Osteoblast (primary cell): ENCODE measurements around the gene ARHGAP8. TPM values are rescaled to one million over a fixed set of nuclear protein-coding genes. Genes with fewer than 3 reads are reported as not detected.
"Not testable (repeated sequence)": the region's sequence is repeated elsewhere in the genome, so short reads cannot be mapped to it uniquely, and the experiment has no call there.

Source experiments
- DNase-seq: peaks from one replicate; pipeline ENCODE4 v3.0.0; 2011; ENCODE audit warnings: low spot score, mixed read lengths; ENCODE audit not compliant: insufficient read length; ENCODE audit errors: missing footprints
- H2AFZ ChIP-seq: 2 replicates; pipeline ENCODE4 v1.6.0; 2011; ENCODE audit warnings: mild to moderate bottlenecking, low read length
- H3K27ac ChIP-seq: 2 replicates; pipeline ENCODE4 v1.5.1; 2011; ENCODE audit warnings: mild to moderate bottlenecking, low read depth, low read length, moderate library complexity
- H3K27me3 ChIP-seq: 2 replicates; pipeline ENCODE4 v1.6.0; 2012; ENCODE audit warnings: mild to moderate bottlenecking, control low read depth, inconsistent platforms, low read length, moderate library complexity; ENCODE audit not compliant: insufficient read depth
- H3K36me3 ChIP-seq: 2 replicates; pipeline ENCODE4 v1.5.1; 2011; ENCODE audit warnings: mild to moderate bottlenecking, low read length, control low read depth, moderate library complexity; ENCODE audit not compliant: insufficient read depth
- H3K4me1 ChIP-seq: 2 replicates; pipeline ENCODE4 v1.5.1; 2011; ENCODE audit warnings: mild to moderate bottlenecking, low read length, control low read depth, moderate library complexity; ENCODE audit not compliant: insufficient read depth
- H3K4me2 ChIP-seq: 2 replicates; pipeline ENCODE4 v1.6.0; 2011; ENCODE audit warnings: mild to moderate bottlenecking, low read length; ENCODE audit not compliant: insufficient read depth
- H3K4me3 ChIP-seq: fragments of 200-600 bp; sonication (generic); 3 replicates; pipeline ENCODE4 v1.5.1; 2012; ENCODE audit warnings: mild to moderate bottlenecking, low read length, inconsistent platforms; ENCODE audit not compliant: insufficient read depth
- H3K79me2 ChIP-seq: 2 replicates; pipeline ENCODE4 v1.6.0; 2012; ENCODE audit warnings: mild to moderate bottlenecking, low read length, control low read depth, inconsistent platforms; ENCODE audit not compliant: insufficient read depth
- H3K9me3 ChIP-seq: 2 replicates; pipeline ENCODE4 v1.5.1; 2011; ENCODE audit warnings: low read depth, low read length, control low read depth
- H4K20me1 ChIP-seq: 2 replicates; pipeline ENCODE4 v1.6.0; 2012; ENCODE audit warnings: mild to moderate bottlenecking, low read length, control low read depth; ENCODE audit not compliant: insufficient read depth
- total RNA-seq: library from RNA; depleted of rRNA; stranded (reverse); fragments of >200 nt; gene quantifications from 2 replicates; pipeline ENCODE4 v1.2.3, GENCODE V29; 2012
- TF ChIP-seq, protein P1 (sequence below): IDR thresholded peaks from 2 replicates; pipeline ENCODE4 v1.5.1; 2011; ENCODE audit warnings: mild to moderate bottlenecking, low read depth, low read length, moderate library complexity; ENCODE audit errors: extremely low read depth

The ARHGAP8 gene
- total RNA-seq, 1 donor = 0.36 TPM

DNA sequence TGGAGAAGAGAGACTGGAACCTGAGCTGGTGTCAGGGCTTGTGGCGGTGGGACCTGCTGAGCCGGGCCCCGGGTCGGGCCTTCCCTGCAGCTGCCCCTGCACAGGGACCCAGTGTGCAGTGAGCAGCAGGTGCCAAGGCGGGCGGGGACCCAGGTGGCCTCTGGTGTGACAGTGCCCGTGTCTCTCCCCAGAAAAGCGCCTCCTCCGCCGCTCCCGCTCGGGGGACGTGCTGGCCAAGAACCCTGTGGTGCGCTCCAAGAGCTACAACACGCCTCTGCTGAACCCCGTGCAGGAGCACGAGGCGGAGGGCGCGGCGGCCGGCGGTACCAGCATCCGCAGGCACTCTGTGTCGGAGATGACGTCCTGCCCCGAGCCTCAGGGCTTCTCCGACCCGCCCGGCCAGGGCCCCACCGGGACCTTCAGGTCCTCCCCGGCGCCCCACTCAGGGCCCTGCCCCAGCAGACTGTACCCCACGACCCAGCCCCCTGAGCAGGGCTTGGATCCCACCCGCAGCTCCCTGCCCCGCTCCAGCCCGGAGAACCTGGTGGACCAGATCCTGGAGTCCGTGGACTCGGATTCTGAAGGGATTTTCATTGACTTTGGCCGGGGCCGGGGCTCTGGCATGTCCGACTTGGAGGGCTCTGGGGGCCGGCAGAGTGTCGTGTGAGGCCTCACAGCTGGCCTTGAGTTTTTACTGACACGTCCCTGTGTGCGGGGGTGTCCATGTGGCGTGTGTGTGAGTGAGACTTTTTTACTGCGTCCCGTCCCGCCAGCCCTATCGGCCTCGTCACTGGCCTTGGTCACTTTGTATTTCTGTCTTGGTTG, 15.6 kb upstream of the ARHGAP8 start:
- TF ChIP-seq, protein P1, sequence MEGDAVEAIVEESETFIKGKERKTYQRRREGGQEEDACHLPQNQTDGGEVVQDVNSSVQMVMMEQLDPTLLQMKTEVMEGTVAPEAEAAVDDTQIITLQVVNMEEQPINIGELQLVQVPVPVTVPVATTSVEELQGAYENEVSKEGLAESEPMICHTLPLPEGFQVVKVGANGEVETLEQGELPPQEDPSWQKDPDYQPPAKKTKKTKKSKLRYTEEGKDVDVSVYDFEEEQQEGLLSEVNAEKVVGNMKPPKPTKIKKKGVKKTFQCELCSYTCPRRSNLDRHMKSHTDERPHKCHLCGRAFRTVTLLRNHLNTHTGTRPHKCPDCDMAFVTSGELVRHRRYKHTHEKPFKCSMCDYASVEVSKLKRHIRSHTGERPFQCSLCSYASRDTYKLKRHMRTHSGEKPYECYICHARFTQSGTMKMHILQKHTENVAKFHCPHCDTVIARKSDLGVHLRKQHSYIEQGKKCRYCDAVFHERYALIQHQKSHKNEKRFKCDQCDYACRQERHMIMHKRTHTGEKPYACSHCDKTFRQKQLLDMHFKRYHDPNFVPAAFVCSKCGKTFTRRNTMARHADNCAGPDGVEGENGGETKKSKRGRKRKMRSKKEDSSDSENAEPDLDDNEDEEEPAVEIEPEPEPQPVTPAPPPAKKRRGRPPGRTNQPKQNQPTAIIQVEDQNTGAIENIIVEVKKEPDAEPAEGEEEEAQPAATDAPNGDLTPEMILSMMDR = no peak
- H3K4me1 ChIP-seq = peaks cover 2% of the 10 kb centered on the region
- no peak overlapping the region for H3K27ac ChIP-seq
- no peaks in the 10 kb centered on the region for H3K36me3 ChIP-seq
- H4K20me1 ChIP-seq = peaks cover 4% of the 10 kb centered on the region
- no peak overlapping the region for H3K4me2 ChIP-seq
- DNase-seq = peak; percentile 67
- H3K27me3 ChIP-seq = peaks cover 4% of the 10 kb centered on the region
- H3K79me2 ChIP-seq = no peaks in the 10 kb centered on the region
- H2AFZ ChIP-seq = no peak overlapping the region
- H3K4me3 ChIP-seq = no peak overlapping the region
- H3K9me3 ChIP-seq = no peaks in the 10 kb centered on the region

DNA sequence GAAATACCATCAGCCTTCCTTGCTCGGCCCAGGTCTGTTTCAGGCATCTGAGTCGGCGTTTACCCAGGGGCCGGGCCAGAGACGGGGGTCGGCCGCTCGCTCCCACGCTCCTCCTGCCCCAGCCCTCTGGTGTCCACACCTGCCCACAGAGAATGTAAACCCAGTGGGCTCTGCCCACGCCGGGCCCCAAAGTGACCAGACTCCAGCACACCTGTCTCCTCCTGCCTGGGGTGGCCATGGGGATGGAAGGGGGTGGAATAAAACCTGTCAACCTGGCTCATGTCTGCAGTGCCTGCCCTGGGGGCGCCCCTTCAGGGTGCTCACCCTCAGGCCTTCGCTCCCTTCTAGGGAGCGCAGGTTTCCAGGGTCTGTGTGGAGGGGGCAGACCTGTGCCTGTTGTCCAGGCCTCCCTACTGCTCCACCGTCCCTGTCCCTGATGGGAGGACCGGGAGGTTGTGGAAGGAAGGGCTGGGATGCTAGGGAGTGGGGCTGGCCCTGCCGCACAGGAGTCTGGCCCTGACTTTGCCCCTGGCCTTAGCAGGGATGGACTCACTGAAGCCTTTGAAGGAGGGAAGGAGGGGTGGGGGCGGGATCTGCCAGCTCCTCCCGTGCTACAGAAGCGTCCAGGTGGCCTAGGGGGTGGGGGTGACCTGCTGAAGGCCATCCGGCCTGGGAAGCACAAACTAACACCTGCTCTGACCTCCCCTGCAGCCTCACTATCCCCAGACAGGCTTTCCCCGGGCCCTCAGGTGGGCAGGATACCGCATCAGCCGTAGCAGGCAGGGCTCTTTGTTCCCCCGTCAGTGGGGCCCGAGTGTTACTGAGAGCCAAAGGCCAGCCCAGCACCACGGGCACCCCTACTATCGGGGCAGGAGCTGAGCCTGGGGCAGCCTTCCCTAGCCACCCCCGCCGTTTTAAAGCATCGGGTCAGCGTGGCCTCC, 14.7 kb upstream of the ARHGAP8 start:
- Histone ChIP-seq H3K9me3 (no peaks in the 10 kb centered on the region), H4K20me1 (peaks cover 4% of the 10 kb centered on the region), H3K27ac (no peak overlapping the region), H3K36me3 (no peaks in the 10 kb centered on the region), H3K4me2 (no peak overlapping the region), H2AFZ (no peak overlapping the region), H3K79me2 (no peaks in the 10 kb centered on the region), H3K4me3 (no peak overlapping the region), H3K27me3 (peaks cover 7% of the 10 kb centered on the region), H3K4me1 (peaks cover 2% of the 10 kb centered on the region)
- peak; percentile 75 for DNase-seq
- TF ChIP-seq, protein P1 = no peak

DNA sequence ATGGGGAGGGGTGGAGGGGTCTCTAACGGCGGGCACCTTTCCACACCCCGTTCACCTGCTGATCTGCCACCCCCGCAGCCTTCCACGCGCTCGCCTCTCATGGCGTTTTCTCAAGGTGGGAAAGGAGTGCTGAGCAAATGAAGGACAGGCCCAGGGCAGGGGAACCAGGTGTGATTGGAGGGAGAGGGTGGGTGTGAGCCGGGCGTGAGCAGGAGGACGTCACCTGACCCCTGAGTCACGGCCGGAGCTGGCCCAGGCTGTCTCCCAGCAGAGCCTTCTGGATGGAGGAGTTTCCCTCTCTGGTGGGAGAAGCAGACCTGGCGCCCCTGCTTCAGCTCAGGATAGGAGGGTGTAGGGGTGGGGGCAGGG, 14.0 kb upstream of the ARHGAP8 start:
- Histone ChIP-seq H4K20me1 (peaks cover 4% of the 10 kb centered on the region), H3K4me3 (no peak overlapping the region), H3K4me1 (peaks cover 2% of the 10 kb centered on the region), H3K9me3 (no peaks in the 10 kb centered on the region), H3K36me3 (no peaks in the 10 kb centered on the region), H3K79me2 (no peaks in the 10 kb centered on the region), H3K27me3 (peaks cover 12% of the 10 kb centered on the region), H2AFZ (no peak overlapping the region), H3K4me2 (no peak overlapping the region), H3K27ac (no peak overlapping the region)
- peak; percentile 90 for DNase-seq
- TF ChIP-seq, protein P1 = no peak

DNA sequence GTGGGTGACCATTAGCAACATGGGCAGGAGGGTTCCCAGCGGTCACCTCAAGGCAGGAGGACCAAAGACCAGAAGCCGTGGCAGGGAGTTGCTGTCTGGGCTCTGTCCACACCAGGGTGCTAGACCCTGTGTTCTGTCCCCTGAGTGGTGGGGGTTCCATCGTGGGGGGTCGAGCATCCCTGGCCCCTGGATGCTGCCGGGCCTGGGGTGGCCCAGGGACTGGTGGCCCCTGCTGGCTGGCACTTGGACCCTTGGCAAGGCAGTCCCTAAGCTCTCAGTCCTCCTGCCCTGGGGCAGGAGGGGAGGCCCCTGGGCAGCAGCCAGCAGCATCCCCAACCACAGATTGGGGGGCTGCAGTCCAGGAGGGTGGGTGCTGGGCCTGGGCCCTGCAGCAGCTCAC, 13.4 kb upstream of the ARHGAP8 start:
- Histone ChIP-seq H4K20me1 (peaks cover 4% of the 10 kb centered on the region), H3K36me3 (no peaks in the 10 kb centered on the region), H3K79me2 (no peaks in the 10 kb centered on the region), H3K27me3 (peaks cover 16% of the 10 kb centered on the region), H3K27ac (no peak overlapping the region), H2AFZ (no peak overlapping the region), H3K4me3 (no peak overlapping the region), H3K4me1 (peaks cover 2% of the 10 kb centered on the region), H3K9me3 (no peaks in the 10 kb centered on the region), H3K4me2 (no peak overlapping the region)
- peak; percentile 39 for DNase-seq
- TF ChIP-seq, protein P1 = no peak

DNA sequence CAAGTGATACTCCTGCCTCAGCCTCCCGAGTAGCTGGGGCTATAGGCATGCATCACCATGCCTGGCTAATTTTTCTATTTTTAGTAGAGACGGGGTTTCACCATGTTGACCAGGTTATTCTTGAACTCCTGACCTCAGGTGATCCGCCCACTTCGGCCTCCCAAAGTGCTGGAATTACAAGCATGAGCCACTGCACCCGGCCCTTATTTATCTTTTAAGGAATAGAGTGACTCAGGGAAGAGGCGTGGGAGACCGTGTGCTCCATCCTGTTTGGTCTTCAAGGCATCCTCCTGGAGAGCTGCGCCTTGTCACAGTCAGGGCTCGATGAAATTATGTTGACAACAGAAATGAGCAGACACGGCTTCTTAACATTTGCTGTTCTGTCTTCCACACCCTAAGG, 12.7 kb upstream of the ARHGAP8 start:
- H3K27me3 ChIP-seq = peaks cover 16% of the 10 kb centered on the region
- H3K36me3 ChIP-seq, H2AFZ ChIP-seq, H3K4me1 ChIP-seq, H3K9me3 ChIP-seq, H3K4me2 ChIP-seq, H4K20me1 ChIP-seq, H3K27ac ChIP-seq, H3K79me2 ChIP-seq, H3K4me3 ChIP-seq: not testable (repeated sequence)
- peak; percentile 91 for DNase-seq
